ENCODE results near the gene JUP. TPM values are rescaled to one million over a fixed set of nuclear protein-coding genes. Genes with fewer than 3 reads are reported as not detected.

Gene JUP
- total and polyA plus RNA-seq, 8 donors = 59.5 to 248 (median 90.1) TPM

DNA sequence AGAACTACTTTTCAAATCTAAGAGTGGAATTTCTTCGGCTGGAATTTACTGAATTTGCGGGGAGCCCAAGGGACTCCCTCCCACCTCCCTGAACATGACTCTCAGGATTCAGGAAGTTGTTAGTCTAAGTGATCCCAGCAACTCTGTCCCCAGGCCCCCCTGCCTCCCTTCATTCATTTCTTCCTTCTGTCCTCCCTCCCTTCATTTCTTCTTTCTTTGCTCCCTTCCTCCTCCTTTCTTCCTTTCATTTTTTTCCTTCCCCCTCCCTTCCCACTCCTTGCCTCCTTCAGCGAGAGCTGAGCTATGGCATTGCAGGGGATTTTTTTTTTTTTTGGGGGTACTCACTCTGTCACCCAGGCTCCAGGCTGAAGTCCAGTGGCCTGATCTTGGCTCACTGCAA is 10.9 kb upstream of the JUP start:
- Histone ChIP-seq H3K9me3 (no peaks in the 10 kb centered on the region), H3K4me3 (no peak overlapping the region), H3K4me1 (peaks cover 30 to 38% (median 32%) of the 10 kb centered on the region in 4 donors), H3K36me3 (peaks cover 0 to 6% (median under 1%) of the 10 kb centered on the region in 4 donors), H3K27ac (no peak overlapping the region), H3K27me3 (no peaks in the 10 kb centered on the region)
- intact Hi-C loops (cut with DNase I; ENCODE audit: low total_unique reads) = no loop called here
- 90 to 98% (median 93%) methylated on average over 3 of the region's 3 CpGs for WGBS, 5 donors
- TF ChIP-seq POLR2AphosphoS5 (IDR thresholded peaks at IDR 0.05) (no peak), POLR2A (IDR thresholded peaks at IDR 0.05) (no peak), CTCF (IDR thresholded peaks at IDR 0.05) (no peak), EP300 (IDR thresholded peaks at IDR 0.05) (no peak)
- DNase-seq = peak in 1 of 2 donors; percentile 4

DNA sequence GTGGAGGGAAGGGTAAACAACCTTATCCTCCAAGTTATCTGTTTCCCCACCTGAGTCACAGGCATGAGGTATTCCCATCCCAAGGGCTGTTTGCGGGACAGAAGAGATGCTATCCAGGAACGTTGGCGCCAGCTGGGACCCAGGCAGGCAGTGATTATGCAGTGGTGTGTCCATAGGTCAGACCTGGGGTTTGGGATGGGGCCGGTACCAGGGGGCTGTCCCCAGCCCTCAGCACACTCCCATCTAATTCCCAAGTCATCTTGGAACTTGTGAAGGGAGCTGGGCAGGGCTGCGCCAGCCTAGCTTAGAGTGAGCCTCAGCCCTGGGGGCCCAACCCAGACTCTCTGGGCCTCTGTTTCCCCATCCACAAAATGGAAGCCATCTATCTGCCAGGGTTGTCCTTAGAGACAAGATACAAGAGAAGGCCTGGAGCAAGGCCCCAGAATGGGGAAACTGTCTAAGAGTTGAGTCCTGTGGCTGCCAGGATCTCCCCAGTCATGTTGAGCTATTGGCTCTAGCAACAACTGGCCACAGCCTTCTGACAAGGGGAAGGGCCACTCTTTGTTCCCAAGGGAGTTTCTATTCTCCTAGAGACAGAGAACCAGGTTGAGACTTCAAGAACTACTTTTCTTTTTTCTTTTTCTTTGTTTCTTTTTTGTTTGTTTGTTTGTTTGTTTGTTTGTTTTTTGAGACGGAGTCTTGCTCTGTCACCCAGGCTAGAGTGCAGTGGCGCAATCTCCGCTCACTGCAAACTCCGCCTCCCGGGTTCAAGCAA is 9.8 kb upstream of the JUP start:
- Histone ChIP-seq H3K27me3 (no peaks in the 10 kb centered on the region), H3K27ac (no peak overlapping the region), H3K9me3 (no peaks in the 10 kb centered on the region), H3K4me1 (peaks cover 35 to 42% (median 35%) of the 10 kb centered on the region in 4 donors), H3K36me3 (no peaks in the 10 kb centered on the region), H3K4me3 (no peak overlapping the region)
- DNase-seq = peak in 1 of 2 donors; percentile 12
- intact Hi-C loops (cut with DNase I; ENCODE audit: low total_unique reads) = no loop called here
- 80 to 95% (median 83%) methylated on average over 10 of the region's 10 CpGs for WGBS, 5 donors
- TF ChIP-seq POLR2AphosphoS5 (IDR thresholded peaks at IDR 0.05) = no peak
- no peak for TF ChIP-seq POLR2A (IDR thresholded peaks at IDR 0.05)
- no peak for TF ChIP-seq EP300 (IDR thresholded peaks at IDR 0.05)
- no peak for TF ChIP-seq CTCF (IDR thresholded peaks at IDR 0.05)

DNA sequence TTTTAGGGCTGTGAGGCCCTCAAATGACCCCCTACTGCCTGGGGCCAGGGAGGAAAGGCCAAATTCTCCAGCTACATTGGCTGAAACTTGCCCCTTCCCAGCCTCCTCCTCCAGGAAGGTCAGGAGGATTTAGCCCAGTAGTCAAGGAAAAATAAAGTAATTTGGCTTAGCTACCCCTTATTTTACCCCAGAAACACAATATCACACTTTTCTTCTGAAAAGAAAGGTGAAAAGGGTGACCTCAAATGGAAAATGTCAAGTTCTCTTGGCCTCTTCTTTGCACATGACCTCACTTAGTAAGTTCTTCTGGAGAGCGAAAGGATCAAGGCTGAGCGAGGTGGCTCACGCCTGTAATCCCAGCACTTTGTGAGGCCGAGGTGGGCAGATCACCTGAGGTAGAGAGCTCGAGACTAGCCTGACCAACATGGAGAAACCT is 8.0 kb upstream of the JUP start:
- Histone ChIP-seq H3K27me3 (no peaks in the 10 kb centered on the region), H3K27ac (peak overlapping the region in 2 of 5 donors; percentile 84 to 89), H3K9me3 (no peaks in the 10 kb centered on the region), H3K36me3 (no peaks in the 10 kb centered on the region), H3K4me3 (no peak overlapping the region), H3K4me1 (peaks cover 25 to 30% (median 27%) of the 10 kb centered on the region in 4 donors)
- no peak for TF ChIP-seq POLR2A (IDR thresholded peaks at IDR 0.05)
- TF ChIP-seq EP300 (IDR thresholded peaks at IDR 0.05) = no peak
- TF ChIP-seq POLR2AphosphoS5 (IDR thresholded peaks at IDR 0.05) = no peak
- TF ChIP-seq CTCF (IDR thresholded peaks at IDR 0.05) = no peak
- intact Hi-C loops (cut with DNase I; ENCODE audit: low total_unique reads) = no loop called here
- 91 to 97% (median 93%) methylated on average over 5 of the region's 5 CpGs for WGBS, 5 donors
- no peak for DNase-seq

DNA sequence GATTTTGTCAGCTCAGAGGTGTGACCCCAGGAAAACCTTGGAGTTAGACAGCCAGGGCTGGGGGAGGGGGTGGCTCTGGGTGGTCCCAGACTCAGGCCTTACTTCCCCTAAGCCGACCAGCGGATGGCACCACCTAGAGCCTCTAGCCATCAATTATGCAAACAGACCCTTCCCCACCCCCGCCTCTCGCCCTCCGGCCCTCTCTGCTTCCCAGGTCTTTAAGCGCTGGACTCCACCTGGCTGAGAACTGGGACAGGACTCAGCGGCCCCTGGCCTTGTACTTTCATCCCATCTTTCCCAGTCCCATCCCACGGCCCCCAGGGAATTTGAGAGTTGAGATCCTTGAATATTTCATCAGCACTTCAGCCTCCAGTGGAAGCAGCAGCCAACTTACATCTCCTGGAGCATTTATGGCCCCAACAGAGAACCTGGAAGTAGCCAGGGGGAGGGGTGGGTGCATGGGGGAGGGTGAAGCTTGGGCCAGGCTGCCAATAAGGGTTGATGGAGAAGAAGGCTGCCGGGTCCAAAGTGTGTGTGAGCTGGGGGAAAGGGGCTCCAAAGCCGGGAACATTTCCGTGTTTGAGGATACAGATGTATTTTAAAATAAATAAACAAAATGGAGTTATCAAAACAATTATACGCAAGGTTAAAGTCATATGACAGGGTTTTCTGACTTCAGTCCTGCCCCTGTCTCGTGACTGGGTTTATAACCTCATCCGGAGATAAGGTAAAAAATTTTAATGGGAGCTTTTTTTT is 7.5 kb upstream of the JUP start:
- intact Hi-C loops (cut with DNase I; ENCODE audit: low total_unique reads) = no loop called here
- Histone ChIP-seq H3K27ac (peak overlapping the region; percentile 69 to 89 (median 84)), H3K4me3 (no peak overlapping the region), H3K36me3 (no peaks in the 10 kb centered on the region), H3K27me3 (no peaks in the 10 kb centered on the region), H3K9me3 (no peaks in the 10 kb centered on the region), H3K4me1 (peaks cover 25 to 30% (median 27%) of the 10 kb centered on the region in 4 donors)
- WGBS, 5 donors = 66 to 76% (median 70%) methylated on average over 14 of the region's 14 CpGs
- DNase-seq = peak in 1 of 2 donors; percentile 47
- no peak for TF ChIP-seq POLR2AphosphoS5 (IDR thresholded peaks at IDR 0.05)
- no peak for TF ChIP-seq POLR2A (IDR thresholded peaks at IDR 0.05)
- no peak for TF ChIP-seq EP300 (IDR thresholded peaks at IDR 0.05)
- no peak for TF ChIP-seq CTCF (IDR thresholded peaks at IDR 0.05)

Data from stomach (tissue), 9 donors.